ENCODE data around the gene MED13. TPM values are rescaled to one million over a fixed set of nuclear protein-coding genes. Genes with fewer than 3 reads are reported as not detected.

Gene MED13
- total RNA-seq, 1 donor: 68.8 TPM

DNA sequence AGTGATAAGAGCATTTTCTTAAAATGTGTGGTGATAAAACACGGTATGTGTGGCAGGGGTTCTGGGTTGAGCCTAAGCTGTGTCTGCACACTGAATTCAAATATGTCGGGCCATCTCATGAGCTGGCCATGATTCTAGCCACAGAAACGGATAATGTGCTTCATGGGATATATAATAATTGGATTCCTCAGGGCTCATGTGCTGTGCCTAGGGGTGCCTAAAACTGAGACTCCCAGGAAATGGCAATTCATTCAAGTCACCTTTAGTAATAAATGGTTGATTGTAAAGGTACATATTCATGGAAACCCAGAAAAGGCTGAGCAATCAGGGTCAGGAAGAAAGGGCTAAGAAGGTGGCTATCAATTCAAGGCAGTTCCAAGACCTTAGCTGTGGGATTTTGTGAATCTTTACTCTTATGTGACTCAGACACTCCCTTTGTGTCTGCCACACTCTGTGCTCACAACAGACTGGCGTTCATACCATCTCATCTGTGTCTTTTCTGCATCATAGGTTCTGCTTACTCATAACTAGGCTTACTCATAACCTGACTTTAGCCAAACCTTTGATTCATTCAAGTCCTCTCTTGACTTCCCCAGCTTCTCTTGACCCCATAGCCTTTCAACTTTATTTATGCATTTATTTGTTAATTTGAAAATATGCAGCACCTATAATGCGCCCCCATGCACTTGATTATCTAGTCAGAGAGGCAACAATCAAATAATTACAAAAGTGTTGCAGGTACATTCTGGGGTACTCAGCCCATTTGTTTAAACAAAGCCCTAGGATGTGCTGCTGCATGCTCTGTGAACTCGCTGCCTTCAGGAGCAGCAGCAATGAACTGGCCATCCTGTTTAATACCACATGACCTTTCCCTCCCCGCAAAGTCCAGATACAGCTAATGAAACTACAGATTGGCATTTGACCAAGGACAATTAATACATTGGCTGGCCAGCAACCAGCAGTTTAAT, 28.4 kb upstream of the MED13 start:
- Histone ChIP-seq H3K27me3 (ENCODE audit: insufficient read depth, low read length) (peaks cover 3% of the 10 kb centered on the region), H4K20me1 (ENCODE audit: insufficient read depth, low read length) (no peaks in the 10 kb centered on the region), H3K27ac (ENCODE audit: low read depth, low read length) (peak overlapping the region; percentile 63), H3K79me2 (ENCODE audit: insufficient read depth, low read length) (no peaks in the 10 kb centered on the region), H2AFZ (ENCODE audit: low read length) (no peak overlapping the region), H3K36me3 (ENCODE audit: insufficient read depth, low read length) (no peaks in the 10 kb centered on the region), H3K4me3 (ENCODE audit: insufficient read depth, low read length) (no peak overlapping the region), H3K4me1 (ENCODE audit: insufficient read depth, low read length) (peaks cover 25% of the 10 kb centered on the region), H3K9me3 (ENCODE audit: low read depth, low read length) (no peaks in the 10 kb centered on the region), H3K4me2 (ENCODE audit: insufficient read depth, low read length) (peak overlapping the region; percentile 37)
- peak; percentile 89 for DNase-seq (ENCODE audit: insufficient read length, low spot score, missing footprints)
- TF ChIP-seq CTCF (IDR thresholded peaks at IDR 0.05; ENCODE audit: extremely low read depth, low read depth, low read length): no peak

DNA sequence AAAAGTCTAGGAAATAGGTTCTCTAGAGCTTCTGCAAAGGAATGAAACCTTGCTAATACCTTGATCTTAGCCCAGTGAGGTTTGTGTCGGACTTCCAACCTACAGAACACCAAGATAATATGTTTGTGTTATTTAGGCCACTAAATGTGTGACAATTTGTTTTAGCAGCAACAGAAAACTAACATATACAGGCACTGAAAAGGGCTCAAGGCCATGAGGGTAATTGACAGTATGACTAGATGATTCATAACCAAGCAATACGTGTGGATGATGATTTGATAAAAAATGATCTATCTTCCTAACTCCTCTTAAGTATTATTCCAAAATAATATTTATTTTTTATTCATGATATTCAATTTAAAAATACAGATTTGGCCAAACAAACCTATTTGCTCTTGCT, 27.7 kb upstream of the MED13 start:
- peak overlapping the region; percentile 37 for H3K4me2 ChIP-seq (ENCODE audit: insufficient read depth, low read length)
- H3K9me3 ChIP-seq (ENCODE audit: low read depth, low read length): no peaks in the 10 kb centered on the region
- H2AFZ ChIP-seq (ENCODE audit: low read length): no peak overlapping the region
- DNase-seq (ENCODE audit: insufficient read length, low spot score, missing footprints): no peak
- no peaks in the 10 kb centered on the region for H3K36me3 ChIP-seq (ENCODE audit: insufficient read depth, low read length)
- H3K27me3 ChIP-seq (ENCODE audit: insufficient read depth, low read length): peaks cover 1% of the 10 kb centered on the region
- peaks cover 25% of the 10 kb centered on the region for H3K4me1 ChIP-seq (ENCODE audit: insufficient read depth, low read length)
- peak overlapping the region; percentile 63 for H3K27ac ChIP-seq (ENCODE audit: low read depth, low read length)
- H3K79me2 ChIP-seq (ENCODE audit: insufficient read depth, low read length): no peaks in the 10 kb centered on the region
- no peaks in the 10 kb centered on the region for H4K20me1 ChIP-seq (ENCODE audit: insufficient read depth, low read length)
- TF ChIP-seq CTCF (IDR thresholded peaks at IDR 0.05; ENCODE audit: extremely low read depth, low read depth, low read length): no peak
- H3K4me3 ChIP-seq (ENCODE audit: insufficient read depth, low read length): no peak overlapping the region

GRCh38 chr17:62091804-62092203, 26.7 kb upstream of the MED13 start:
- peaks cover 25% of the 10 kb centered on the region for H3K4me1 ChIP-seq (ENCODE audit: insufficient read depth, low read length)
- no peak for DNase-seq (ENCODE audit: insufficient read length, low spot score, missing footprints)
- no peak overlapping the region for H3K27ac ChIP-seq (ENCODE audit: low read depth, low read length)
- H3K4me3 ChIP-seq (ENCODE audit: insufficient read depth, low read length): no peak overlapping the region
- no peak overlapping the region for H3K4me2 ChIP-seq (ENCODE audit: insufficient read depth, low read length)
- no peaks in the 10 kb centered on the region for H3K36me3 ChIP-seq (ENCODE audit: insufficient read depth, low read length)
- no peaks in the 10 kb centered on the region for H3K79me2 ChIP-seq (ENCODE audit: insufficient read depth, low read length)
- no peaks in the 10 kb centered on the region for H4K20me1 ChIP-seq (ENCODE audit: insufficient read depth, low read length)
- no peak for TF ChIP-seq CTCF (IDR thresholded peaks at IDR 0.05; ENCODE audit: extremely low read depth, low read depth, low read length)
- H2AFZ ChIP-seq (ENCODE audit: low read length): no peak overlapping the region
- no peaks in the 10 kb centered on the region for H3K9me3 ChIP-seq (ENCODE audit: low read depth, low read length)
- no peaks in the 10 kb centered on the region for H3K27me3 ChIP-seq (ENCODE audit: insufficient read depth, low read length)

DNA sequence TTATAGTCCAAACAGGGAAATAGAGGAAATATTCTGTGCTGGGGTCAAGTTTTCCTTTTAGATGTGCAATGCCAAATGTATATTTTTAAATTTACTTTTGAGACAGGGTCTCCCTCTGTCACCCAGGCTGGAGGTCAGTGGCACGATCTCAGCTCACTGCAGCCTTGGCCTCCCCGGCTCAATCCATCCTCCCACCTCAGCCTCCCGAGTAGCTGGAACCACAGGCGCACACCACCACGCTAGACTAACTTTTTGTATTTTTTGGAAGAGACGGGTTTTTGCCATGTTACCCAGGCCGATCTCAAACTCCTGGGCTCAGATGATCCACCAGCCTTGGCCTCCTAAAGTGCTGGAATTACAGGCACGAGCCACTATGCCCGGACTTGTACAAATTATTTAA, 25.8 kb upstream of the MED13 start:
- H4K20me1 ChIP-seq (ENCODE audit: insufficient read depth, low read length): no peaks in the 10 kb centered on the region
- no peak for TF ChIP-seq CTCF (IDR thresholded peaks at IDR 0.05; ENCODE audit: extremely low read depth, low read depth, low read length)

More for the DNA sequence above, 25.8 kb upstream of the MED13 start:
- no peaks in the 10 kb centered on the region for H3K79me2 ChIP-seq (ENCODE audit: insufficient read depth, low read length)
- H3K27me3 ChIP-seq (ENCODE audit: insufficient read depth, low read length): no peaks in the 10 kb centered on the region
- H3K4me2 ChIP-seq (ENCODE audit: insufficient read depth, low read length): no peak overlapping the region
- H2AFZ ChIP-seq (ENCODE audit: low read length): no peak overlapping the region
- H3K27ac ChIP-seq (ENCODE audit: low read depth, low read length): no peak overlapping the region
- no peak for DNase-seq (ENCODE audit: insufficient read length, low spot score, missing footprints)
- H3K9me3 ChIP-seq (ENCODE audit: low read depth, low read length): no peaks in the 10 kb centered on the region
- no peak overlapping the region for H3K4me3 ChIP-seq (ENCODE audit: insufficient read depth, low read length)
- H3K4me1 ChIP-seq (ENCODE audit: insufficient read depth, low read length): peaks cover 23% of the 10 kb centered on the region
- no peaks in the 10 kb centered on the region for H3K36me3 ChIP-seq (ENCODE audit: insufficient read depth, low read length)

Data from osteoblast (primary cell).